NB4 (cell line): ENCODE measurements around the gene MRFAP1.

ENCODE experiments used
- MYC ChIP-seq: IDR thresholded peaks from 2 replicates; pipeline ENCODE4 v1.6.1; 2011; ENCODE audit warnings: low read depth, low read length
- POLR2A ChIP-seq: IDR thresholded peaks from 2 replicates; pipeline ENCODE4 v1.6.1; 2011; ENCODE audit warnings: mild to moderate bottlenecking; ENCODE audit not compliant: insufficient read length; ENCODE audit errors: extremely low read depth
- TF ChIP-seq, protein P1 (sequence below): IDR thresholded peaks from one replicate; pipeline ENCODE4 v1.5.1; 2012; ENCODE audit warnings: low read depth, low read length
- TF ChIP-seq, protein P2 (sequence below): IDR thresholded peaks from 2 replicates; pipeline ENCODE4 v1.6.1; 2011; ENCODE audit warnings: low read depth, low read length

DNA sequence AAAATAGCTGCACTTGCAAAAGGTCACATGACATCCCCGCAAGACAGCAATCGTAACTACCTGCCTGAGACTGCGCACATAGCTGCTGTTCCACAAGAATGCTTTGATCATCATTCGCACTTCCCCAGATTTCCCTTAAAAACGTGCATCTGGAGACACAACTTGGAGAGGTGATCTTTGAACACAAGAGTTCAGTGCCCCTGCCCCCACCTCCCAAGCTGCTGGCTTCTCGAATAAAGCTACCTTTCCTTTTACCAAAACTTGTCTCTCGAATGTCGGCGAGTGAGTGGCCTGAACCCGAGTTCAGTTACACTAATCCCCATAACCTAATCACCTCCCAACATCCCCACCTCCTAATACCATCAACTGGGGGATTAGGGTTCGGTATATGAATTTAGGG lies 14.4 kb upstream of the MRFAP1 start:
- TF ChIP-seq, protein P1, sequence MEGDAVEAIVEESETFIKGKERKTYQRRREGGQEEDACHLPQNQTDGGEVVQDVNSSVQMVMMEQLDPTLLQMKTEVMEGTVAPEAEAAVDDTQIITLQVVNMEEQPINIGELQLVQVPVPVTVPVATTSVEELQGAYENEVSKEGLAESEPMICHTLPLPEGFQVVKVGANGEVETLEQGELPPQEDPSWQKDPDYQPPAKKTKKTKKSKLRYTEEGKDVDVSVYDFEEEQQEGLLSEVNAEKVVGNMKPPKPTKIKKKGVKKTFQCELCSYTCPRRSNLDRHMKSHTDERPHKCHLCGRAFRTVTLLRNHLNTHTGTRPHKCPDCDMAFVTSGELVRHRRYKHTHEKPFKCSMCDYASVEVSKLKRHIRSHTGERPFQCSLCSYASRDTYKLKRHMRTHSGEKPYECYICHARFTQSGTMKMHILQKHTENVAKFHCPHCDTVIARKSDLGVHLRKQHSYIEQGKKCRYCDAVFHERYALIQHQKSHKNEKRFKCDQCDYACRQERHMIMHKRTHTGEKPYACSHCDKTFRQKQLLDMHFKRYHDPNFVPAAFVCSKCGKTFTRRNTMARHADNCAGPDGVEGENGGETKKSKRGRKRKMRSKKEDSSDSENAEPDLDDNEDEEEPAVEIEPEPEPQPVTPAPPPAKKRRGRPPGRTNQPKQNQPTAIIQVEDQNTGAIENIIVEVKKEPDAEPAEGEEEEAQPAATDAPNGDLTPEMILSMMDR, result no peak
- TF ChIP-seq, protein P2, sequence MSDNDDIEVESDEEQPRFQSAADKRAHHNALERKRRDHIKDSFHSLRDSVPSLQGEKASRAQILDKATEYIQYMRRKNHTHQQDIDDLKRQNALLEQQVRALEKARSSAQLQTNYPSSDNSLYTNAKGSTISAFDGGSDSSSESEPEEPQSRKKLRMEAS, result no peak
- no peak for TF ChIP-seq POLR2A
- TF ChIP-seq MYC, result no peak
